NCI-H2227 (cell line): ENCODE measurements around the gene UPB1.
"Not testable (repeated sequence)": the region's sequence is repeated elsewhere in the genome, so short reads cannot be mapped to it uniquely, and the experiment has no call there.

Source experiments
- DNase-seq: peaks from one replicate; lab custom pipeline; 2025; ENCODE audit not compliant: unreplicated experiment; lab: John Stamatoyannopoulos, UW

The UPB1 gene

GRCh38 chr22:24474649-24475255 is 20.4 kb upstream of the UPB1 start:
- DNase-seq, result no peak

DNA sequence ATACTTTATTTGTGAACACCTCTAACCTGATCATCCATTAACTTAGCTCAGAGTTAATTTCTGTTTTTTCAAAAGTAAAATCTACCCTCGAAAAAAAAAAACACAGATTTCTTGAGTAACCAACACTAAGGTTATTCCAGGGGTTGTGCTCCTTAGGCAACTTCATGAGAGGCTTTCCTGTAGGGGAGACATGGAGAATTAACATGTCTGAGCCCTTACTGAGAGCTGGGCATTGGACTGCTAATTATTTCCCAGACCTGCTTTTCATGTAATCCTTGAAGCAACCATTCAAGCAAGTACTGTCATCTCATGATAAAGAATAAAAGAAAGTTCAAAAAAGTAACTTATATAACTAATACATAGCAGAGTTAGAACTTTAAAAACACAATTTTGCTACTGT is 13.5 kb upstream of the UPB1 start:
- DNase-seq, result no peak

DNA sequence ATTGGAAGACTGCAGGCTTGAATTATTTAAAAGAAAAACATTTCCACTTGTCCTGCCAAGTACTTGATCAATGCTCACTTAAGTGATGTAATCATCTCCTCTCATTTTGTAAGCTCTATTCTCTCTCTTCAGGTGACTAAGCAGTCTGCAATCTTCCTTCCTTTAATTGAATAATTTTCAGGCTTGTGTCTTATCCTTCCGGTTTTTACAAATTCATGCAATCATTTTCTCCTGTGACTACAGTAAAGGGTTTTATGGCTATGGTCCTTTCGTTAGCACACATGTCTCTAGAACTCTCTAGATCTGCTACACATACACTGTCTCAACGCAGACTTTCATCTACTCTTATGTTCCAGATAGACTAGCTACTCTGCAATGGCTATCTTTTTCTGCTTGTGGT is 12.6 kb upstream of the UPB1 start:
- DNase-seq, result peak; percentile 37

DNA sequence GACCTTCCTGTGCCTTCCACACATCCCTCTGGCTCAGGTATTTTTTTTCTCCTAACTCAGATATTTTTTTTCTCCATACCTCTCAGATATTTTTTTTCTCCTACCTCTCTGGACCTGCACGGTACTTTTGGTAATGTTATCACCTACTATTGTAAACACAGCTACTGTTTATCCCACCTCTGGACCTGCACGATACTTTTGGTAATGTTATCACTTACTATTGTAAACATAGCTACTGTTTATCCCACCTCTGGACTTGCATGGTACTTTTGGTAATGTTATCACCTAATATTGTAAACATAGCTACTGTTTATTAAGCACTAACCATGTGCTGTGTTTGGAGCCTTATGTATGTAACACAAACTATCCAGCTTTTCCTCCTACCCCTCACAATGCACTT is 12.1 kb upstream of the UPB1 start:
- DNase-seq, result no peak

DNA sequence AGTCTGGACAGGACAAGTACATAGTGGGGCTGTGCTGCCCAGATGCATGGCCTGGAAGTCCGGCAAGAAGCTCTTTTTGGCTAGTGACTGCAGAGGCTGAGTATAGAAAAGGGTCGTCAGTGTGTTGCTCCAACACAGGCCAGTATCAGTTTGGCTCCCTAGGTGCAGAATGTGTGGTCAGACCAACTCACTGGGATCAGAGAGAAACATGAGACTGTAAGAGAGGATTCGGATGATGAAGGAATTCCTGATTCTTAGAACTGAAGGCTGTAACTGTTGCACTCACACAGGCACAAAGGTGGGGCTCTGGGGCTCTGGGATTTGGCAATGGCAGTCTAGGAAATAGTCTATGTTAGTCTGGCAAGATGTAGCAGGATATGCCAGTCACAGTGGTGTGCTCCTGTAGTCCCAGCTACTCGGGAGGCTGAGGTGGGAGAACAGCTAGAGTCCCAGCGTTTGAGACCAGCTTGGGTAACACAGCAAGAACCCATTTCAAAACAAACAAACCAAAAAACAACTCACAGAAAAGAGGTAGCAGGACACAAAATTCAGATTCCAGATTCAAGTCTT is 11.1 kb upstream of the UPB1 start:
- DNase-seq, result no peak

- DNase-seq, result no peak
Observed at GRCh38 chr22:24485170-24485569, 10.0 kb upstream of the UPB1 start.

DNA sequence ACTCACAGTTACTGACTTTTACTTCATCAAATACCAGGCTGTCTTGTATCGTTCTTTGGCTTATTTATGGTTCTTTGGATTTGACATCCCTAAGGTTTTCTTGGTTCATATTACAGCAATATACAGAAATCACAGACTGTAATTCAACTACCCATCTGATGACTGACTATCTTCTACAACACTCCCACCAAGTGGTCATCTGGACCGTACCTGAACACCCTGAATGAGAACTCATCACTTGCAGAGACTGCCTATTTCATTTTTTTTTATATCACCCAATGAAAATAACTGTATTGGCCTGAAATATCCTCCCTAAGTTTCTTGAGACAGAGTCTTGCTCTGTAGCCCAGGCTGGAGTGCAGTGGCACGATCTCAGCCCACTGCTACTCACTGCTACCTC is 9.5 kb upstream of the UPB1 start:
- no peak for DNase-seq

DNA sequence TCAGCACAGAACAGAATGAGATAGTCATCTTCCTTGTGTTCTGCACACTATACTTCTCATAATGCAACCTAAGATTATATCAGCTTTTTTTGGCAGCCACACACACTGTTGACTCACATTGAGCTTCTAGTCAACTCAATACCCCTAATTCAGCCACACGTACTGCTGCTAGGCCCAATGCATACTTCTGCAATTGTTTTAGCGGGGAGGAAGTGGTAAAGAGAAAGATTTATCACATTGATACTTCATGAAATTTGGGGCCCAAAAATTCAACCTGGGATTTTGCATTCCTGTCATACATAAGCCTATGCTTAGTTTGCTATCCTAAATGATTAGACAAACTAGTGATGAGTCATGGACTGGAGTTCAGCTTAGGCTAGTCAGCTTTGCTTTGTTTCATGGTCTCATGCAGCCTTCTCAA is 8.6 kb upstream of the UPB1 start:
- DNase-seq, result no peak

DNA sequence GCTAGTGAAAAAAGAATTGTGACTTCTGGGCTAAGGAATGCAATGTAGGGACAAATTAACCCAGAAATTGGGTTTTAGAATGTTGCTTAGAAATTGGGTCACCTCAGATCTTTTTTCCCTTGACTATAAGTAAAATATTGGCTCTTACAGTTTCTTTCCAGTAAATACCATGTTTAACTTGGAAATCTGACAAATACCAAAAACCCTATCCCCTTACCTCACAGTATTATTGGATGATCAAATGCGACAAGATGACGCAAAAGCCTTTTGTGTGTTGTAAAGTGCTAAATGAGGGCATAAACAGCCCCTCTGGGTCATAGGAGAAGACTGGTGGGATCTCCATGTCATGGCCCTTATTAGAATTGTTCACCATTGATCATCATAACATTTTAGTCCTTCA is 6.1 kb upstream of the UPB1 start:
- no peak for DNase-seq

- not testable (repeated sequence) for DNase-seq
Observed at GRCh38 chr22:24489434-24489833, 5.7 kb upstream of the UPB1 start.

- DNase-seq, result no peak
Observed at GRCh38 chr22:24492391-24492790, 2.7 kb upstream of the UPB1 start.

DNA sequence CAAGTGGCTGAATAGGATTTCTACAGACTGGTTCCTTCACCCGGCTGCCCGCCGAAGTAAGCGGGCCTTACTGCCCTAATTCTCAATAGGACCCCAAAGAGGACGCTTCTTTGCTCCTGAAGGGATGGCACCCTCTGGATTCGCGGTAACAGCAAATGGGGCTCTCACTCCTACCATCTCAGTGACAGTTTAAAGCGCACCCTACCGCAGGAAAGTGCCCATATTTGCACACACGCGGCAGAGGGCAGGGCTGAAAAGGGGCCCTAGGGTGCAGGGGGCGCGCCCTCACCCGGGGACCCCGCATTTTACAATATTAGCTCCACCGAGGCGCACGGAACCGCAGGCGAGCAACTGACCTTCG is 985 bp upstream of the UPB1 start:
- DNase-seq, result no peak

DNA sequence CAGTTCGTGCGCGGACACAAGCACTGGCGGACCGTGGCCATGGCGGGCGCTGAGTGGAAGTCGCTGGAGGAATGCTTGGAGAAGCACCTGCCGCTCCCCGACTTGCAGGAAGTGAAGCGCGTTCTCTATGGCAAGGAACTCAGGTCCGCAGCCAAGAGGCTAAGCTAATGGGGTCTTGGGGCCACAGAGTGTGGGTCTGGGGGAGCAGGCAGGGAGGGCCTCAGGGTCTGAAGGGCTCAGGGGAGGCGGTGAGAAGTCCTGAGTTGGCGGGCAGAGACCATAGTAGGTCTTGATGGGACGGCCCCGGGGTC is 188 bp downstream of the UPB1 start:
- DNase-seq, result no peak

DNA sequence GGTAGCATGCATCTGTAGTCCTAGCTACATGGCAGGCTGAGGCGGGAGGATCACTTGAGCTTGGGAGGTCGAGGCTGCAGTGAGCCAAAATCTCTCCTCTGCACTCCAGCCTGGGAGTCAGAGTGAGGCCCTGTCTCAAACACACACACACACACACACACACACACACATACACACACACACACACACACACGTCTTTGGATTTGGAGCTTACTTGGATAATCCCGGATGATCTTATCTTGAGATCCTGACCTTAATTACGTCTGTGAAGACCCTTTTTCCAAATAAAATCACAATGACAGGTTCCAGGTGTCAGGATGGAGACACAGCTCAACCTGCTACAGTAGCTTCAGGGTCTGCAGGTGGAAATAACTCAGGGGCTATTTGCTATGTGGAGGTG is 1.1 kb downstream of the UPB1 start:
- DNase-seq, result no peak

- DNase-seq, result no peak
Observed at GRCh38 chr22:24496661-24497060, 1.5 kb downstream of the UPB1 start.

DNA sequence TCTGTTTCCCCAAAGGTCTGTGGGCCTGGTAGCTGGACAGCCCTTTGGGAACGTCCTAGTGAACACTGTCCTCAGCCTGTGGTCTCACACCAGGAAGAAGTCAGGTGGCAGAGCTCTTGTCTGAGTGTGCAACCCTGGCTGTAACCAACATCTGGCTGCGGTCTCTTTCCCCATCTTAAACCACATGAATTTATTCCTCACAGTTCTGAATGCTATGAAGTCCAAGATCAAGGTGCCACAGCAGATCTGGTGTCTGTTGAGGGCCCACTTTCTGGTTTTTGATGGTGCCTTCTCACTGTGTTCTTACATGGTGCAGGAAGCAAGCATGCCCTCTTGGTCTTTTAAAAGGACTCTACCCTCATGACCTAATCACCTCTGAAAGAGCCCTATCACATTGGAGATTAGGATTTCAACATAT is 2.7 kb downstream of the UPB1 start:
- no peak for DNase-seq

DNA sequence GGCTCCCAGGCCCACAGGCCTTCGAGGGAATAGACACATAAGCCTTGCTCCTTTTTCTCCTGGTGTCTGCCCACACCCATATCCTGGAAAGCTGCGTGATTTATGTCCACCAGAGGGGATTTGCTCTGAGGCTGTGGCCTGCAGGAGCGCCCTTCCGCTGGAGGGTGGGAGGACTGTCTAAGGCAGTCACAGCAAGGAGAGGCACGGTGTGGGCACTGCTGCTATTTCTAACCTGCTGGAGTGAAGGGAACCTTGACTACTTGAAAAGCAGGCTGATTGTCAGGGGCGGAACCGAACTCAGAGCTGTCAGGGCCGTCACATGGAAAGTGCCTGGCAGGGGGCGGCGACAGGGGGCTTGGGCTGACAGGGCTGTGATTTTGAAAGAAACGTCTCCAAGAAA is 3.7 kb downstream of the UPB1 start:
- no peak for DNase-seq

GRCh38 chr22:24499706-24500276 is 4.7 kb downstream of the UPB1 start:
- no peak for DNase-seq

DNA sequence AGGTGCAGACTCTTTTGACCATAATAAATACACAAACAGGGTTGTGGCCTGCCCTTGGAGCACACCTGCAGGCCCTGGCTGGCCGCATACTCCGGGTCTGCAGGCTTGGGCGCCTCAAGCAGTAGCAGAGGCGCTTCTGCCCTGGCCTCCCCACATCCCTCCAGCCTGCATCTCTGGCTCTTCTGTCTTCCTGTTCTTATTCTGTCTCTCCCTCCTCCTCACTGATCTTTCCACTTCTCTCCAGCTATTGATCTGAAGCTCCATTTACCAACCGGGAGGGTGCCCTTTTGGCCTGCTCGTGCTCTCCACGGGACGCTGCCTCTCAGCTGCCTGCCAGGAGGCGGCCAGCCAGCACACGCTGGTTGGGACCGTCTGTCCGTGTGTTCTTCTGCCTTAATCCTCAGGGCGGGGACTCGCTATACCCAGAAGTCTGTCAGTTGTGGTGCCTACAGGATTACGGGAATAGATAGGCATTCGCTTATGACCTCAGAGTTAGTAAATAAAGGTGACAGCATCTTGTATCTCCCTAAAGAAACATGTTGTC is 5.2 kb downstream of the UPB1 start:
- no peak for DNase-seq

- no peak for DNase-seq
Observed at GRCh38 chr22:24501301-24502005, 6.3 kb downstream of the UPB1 start.

- DNase-seq, result no peak
Observed at GRCh38 chr22:24502034-24502433, 6.9 kb downstream of the UPB1 start.

DNA sequence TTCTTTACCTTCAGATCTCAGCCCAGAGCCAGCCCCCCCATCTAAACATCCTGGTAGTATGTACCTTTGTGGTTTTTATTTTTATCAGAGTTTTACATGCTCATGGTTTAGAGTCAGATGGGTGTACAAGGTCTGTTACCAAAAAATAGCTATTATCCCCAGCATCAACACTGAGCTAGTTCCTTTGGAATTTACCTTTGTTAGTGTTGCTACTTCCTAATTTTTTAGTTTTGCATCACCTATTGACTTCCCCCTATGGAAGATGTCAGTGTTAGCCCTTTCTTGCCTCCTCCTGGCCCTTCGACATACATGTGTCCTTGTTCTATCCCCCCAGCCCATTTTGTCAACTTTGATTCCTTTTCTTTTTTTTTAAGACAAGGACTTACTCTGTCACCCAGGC is 7.4 kb downstream of the UPB1 start:
- DNase-seq, result no peak
